Common myeloid progenitor, CD34-positive (primary cell): ENCODE data around the gene OPA1.
A peak's percentile ranks its signal among the peaks of the same experiment; 100 is the strongest.

Experiments
- CTCF ChIA-PET: fragments of 350-600 bp; sonication (Branson Sonifier 250); formaldehyde crosslinking; loops from one replicate; lab custom pipeline; 2021; ENCODE audit warnings: antibody characterized with exemption; lab: Charles Lee
- POLR2A ChIA-PET: fragments of 350-600 bp; sonication (Branson Sonifier 250); formaldehyde crosslinking; loops from one replicate; lab custom pipeline; 2021; ENCODE audit warnings: antibody characterized with exemption; lab: Charles Lee
- DNase-seq, 3 donors: peaks; one replicate each; pipeline versions ENCODE4 v3.0.0 to v3.0.0-alpha.2; 2013
- H3K27ac ChIP-seq, 2 experiments: 1 replicate in 1 of 2; 2 replicates in 1 of 2; pipeline ENCODE4 v1.7.0; 2013; ENCODE audit warnings: inconsistent platforms in 2 of 2, low read length in 2 of 2, mild to moderate bottlenecking in 2 of 2, low read depth in 1 of 2, moderate library complexity in 1 of 2; ENCODE audit not compliant: severe bottlenecking in 2 of 2, insufficient read depth in 1 of 2, poor library complexity in 1 of 2
- H3K27me3 ChIP-seq, 5 experiments: replicated peaks in 2 of 5; 1 replicate in 3 of 5; 2 replicates in 2 of 5; pipeline versions ENCODE4 v1.6.1 to v1.7.0; 2013; ENCODE audit warnings: low read length in 4 of 5, mild to moderate bottlenecking in 2 of 5, moderate library complexity in 2 of 5, inconsistent platforms in 1 of 5; ENCODE audit not compliant: insufficient read depth in 5 of 5, control insufficient read depth in 4 of 5
- H3K36me3 ChIP-seq, 4 experiments: 1 replicate in 2 of 4; 2 replicates in 2 of 4; pipeline versions ENCODE4 v1.6.1 to v1.7.0; 2013; ENCODE audit warnings: low read length in 3 of 4, control low read depth in 1 of 4, mild to moderate bottlenecking in 1 of 4; ENCODE audit not compliant: control insufficient read depth in 4 of 4, insufficient read depth in 4 of 4
- H3K4me1 ChIP-seq, 4 experiments: 1 replicate in 3 of 4; 2 replicates in 1 of 4; pipeline versions ENCODE4 v1.6.1 to v1.7.1; 2013; ENCODE audit warnings: low read length in 3 of 4, mild to moderate bottlenecking in 3 of 4, control low read depth in 1 of 4, inconsistent platforms in 1 of 4, moderate library complexity in 1 of 4; ENCODE audit not compliant: control insufficient read depth in 4 of 4, insufficient read depth in 4 of 4; ENCODE audit errors: control extremely low read depth in 1 of 4
- H3K4me3 ChIP-seq, 7 experiments: 1 replicate in 4 of 7; 2 replicates in 3 of 7; pipeline versions ENCODE4 v1.5.1 to v1.7.0; 2013; ENCODE audit warnings: mild to moderate bottlenecking in 7 of 7, low read length in 6 of 7, moderate library complexity in 6 of 7, inconsistent platforms in 2 of 7, low read depth in 2 of 7, control low read depth in 1 of 7; ENCODE audit not compliant: insufficient read depth in 4 of 7, control insufficient read depth in 1 of 7; ENCODE audit errors: extremely low read depth in 1 of 7
- H3K9me3 ChIP-seq, 5 experiments: 1 replicate in 4 of 5; 2 replicates in 1 of 5; pipeline versions ENCODE4 v1.6.1 to v1.7.1; 2013; ENCODE audit warnings: low read length in 4 of 5, mild to moderate bottlenecking in 2 of 5, inconsistent platforms in 1 of 5, low read depth in 1 of 5, moderate library complexity in 1 of 5; ENCODE audit not compliant: control insufficient read depth in 4 of 5, insufficient read depth in 2 of 5; ENCODE audit errors: control extremely low read depth in 1 of 5
- WGBS: methylation state at CpG from one replicate; pipeline ENCODE4 v1.1.5; 2013; ENCODE audit not compliant: insufficient coverage; 5-methylcytosine and 5-hydroxymethylcytosine counted together

Gene OPA1

DNA sequence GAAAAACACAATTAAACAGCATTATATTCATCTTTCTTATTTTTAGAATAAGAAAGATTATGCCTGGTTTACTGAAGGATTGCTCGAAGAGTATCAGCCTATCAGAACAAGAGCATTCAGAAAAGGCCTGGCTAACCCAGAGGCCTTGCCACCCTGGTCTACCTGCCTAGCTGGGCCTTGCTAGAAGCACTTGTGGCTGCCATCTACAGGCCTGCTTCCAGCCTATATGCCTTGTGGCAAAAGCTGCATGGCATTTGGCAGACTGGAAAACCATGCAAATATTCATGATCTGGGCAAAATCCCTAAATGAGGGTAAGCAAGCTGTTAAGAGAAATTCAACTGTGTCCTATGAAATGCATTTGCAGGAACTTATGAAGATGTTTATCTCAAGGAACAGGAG, 29.0 kb upstream of the OPA1 start:
- POLR2A ChIA-PET: no interaction called here
- WGBS: 83% methylated on average over 1 of the region's 1 CpG

DNA sequence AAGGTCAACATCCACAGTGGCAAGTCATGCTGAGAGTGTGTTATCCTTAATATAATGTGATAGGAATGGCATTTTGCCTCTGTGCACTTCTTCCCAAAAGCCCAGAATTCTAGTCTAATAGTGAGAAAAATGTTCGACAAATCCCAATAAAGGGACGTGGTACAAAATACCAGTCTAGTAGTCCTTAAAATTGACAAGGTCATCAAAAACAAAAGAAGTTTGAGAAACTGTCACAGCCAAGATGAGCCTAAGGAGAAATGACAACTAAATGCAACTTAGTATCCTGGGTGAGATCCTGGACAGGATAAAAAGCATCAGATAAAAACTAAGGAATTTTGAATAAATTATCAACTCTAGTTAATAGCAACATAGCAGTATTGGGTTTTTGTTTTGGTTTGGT, 23.9 kb upstream of the OPA1 start:
- Histone ChIP-seq H3K4me1 (peaks cover 0 to 5% (median 2%) of the 10 kb centered on the region in 4 experiments), H3K27me3 (peaks cover 0 to 3% (median 0%) of the 10 kb centered on the region in 5 experiments), H3K9me3 (no peaks in the 10 kb centered on the region), H3K27ac (no peak overlapping the region), H3K36me3 (no peaks in the 10 kb centered on the region), H3K4me3 (no peak overlapping the region)
- 100% methylated on average over 2 of the region's 2 CpGs for WGBS
- POLR2A ChIA-PET: no interaction called here
- CTCF ChIA-PET: no interaction called here
- DNase-seq: no peak

More for the DNA sequence above, 29.0 kb upstream of the OPA1 start:
- Histone ChIP-seq H3K4me3 (no peak overlapping the region), H3K36me3 (no peaks in the 10 kb centered on the region), H3K27ac (no peak overlapping the region), H3K4me1 (no peaks in the 10 kb centered on the region), H3K9me3 (no peaks in the 10 kb centered on the region), H3K27me3 (peaks cover 0 to 3% (median 0%) of the 10 kb centered on the region in 5 experiments)
- DNase-seq: peak in 2 of 3 donors; percentile 3 to 6
- CTCF ChIA-PET: interaction anchor here (0.9 to 1.5 kb wide), 5 partner anchors 9 to 753 kb away, joined by 3 to 6 read pairs (median 4); no protein-coding TSS in a partner anchor

DNA sequence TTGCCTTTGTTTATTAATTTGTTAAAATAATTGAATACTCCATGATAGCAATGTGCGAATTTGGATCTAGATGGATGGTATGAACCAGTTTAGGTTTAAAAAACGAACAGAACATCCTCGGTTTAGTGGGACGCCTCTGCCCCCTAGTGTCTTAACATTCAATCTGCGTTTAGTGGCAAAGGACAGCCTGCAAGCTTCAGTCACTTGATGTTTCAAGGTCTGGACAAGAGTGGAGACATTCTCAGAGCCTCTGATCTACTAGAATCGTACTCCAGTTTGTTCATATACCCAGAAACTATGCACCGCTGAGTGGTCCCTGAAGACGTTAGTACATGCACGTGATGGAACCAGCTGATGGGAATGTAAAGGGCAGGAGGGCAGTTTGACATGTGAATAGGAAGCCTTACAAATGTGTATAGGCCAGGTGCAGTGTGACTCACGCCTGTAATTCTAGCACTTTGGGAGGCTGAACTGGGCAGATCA, 20.5 kb upstream of the OPA1 start:
- Histone ChIP-seq H3K36me3 (no peaks in the 10 kb centered on the region), H3K9me3 (no peaks in the 10 kb centered on the region), H3K4me3 (no peak overlapping the region), H3K27me3 (peaks cover 0 to 3% (median 0%) of the 10 kb centered on the region in 5 experiments), H3K4me1 (peaks cover 0 to 5% (median 2%) of the 10 kb centered on the region in 4 experiments), H3K27ac (no peak overlapping the region)
- WGBS: 28% methylated on average over 9 of the region's 10 CpGs
- CTCF ChIA-PET: interaction anchor here (0.7 to 4.3 kb wide), 10 partner anchors 8 to 760 kb away, joined by 3 to 32 read pairs (median 4); partner anchors contain the start of gene MB21D2
- POLR2A ChIA-PET: no interaction called here
- DNase-seq: peak; percentile 70 to 81 (median 77)

DNA sequence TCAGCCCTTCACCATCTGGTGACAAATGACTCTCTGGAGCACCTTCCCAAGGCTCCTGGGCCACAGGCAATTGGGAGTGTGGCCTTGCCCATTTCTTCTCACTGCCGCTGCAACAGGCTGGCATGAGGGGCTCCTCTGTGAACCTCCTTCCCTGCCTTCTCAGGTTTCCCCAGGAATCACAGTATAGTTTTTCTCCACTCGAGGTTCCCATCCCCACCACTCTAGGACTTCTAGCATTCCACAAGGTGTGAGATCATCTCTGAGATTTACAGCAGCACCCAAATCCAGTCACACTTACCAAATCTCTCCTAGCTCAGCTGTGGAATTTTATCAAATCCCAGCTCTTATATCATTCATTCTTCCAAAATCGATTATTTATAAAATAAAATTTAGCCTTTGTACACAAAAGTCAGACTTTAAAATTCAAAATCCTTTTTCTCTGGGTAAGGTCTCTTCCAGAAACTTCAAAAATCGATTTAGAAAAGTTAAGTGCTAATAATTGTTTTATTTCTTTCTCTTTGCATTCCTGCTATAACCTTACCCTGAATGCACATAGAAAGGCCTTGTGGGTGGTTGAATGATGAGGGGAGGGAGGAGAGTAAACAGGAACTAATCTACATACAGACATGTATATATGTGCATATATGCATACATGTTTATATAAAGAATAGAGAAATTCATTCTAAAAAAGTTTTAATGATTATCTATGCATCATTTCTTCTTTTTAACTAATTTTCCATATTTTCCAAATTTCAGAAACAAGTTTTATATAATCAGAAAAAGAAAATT, 19.4 kb upstream of the OPA1 start:
- WGBS: 75% methylated on average over 2 of the region's 4 CpGs
- DNase-seq: no peak
- no peaks in the 10 kb centered on the region for H3K9me3 ChIP-seq
- no peak overlapping the region for H3K4me3 ChIP-seq
- no peaks in the 10 kb centered on the region for H3K36me3 ChIP-seq
- H3K27ac ChIP-seq: no peak overlapping the region
- POLR2A ChIA-PET: no interaction called here
- H3K27me3 ChIP-seq: no peaks in the 10 kb centered on the region
- CTCF ChIA-PET: interaction anchor here (1.0 to 4.3 kb wide), 6 partner anchors 13 to 761 kb away, joined by 5 to 32 read pairs (median 14); no protein-coding TSS in a partner anchor
- peaks cover 0 to 5% (median 2%) of the 10 kb centered on the region in 4 experiments for H3K4me1 ChIP-seq

DNA sequence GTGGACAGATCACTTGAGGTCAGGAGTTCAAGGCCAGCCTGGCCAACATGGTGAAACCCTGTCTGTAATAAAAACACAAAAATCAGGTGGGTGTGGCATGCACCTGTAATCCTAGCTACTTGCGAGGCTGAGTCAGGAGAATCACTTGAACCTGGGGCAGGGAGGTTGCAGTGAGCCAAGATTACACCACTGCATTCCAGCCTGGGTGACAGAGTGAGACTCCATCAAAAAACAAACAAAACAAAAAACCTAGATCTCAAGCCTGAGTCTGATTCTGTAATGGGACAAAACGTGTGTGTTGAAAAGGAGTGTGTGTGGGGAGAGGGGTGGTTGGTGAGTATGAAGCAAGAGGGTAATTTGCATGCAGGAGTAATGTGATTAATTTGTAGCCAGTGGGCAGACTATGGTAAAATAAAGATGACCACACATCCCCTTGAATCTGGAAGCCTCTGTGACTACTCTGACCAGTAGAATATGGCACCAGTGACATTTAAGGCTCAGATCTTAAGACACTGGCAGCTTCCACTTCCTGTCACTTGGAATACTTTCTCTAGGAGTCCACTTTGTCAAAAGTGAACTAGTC, 18.4 kb upstream of the OPA1 start:
- no peaks in the 10 kb centered on the region for H3K36me3 ChIP-seq
- H3K4me1 ChIP-seq: peaks cover 0 to 5% (median 2%) of the 10 kb centered on the region in 4 experiments
- no peaks in the 10 kb centered on the region for H3K9me3 ChIP-seq
- no peak overlapping the region for H3K4me3 ChIP-seq
- no peaks in the 10 kb centered on the region for H3K27me3 ChIP-seq
- DNase-seq: no peak
- no peak overlapping the region for H3K27ac ChIP-seq
- ChIA-PET CTCF (interaction anchor here (1.4 to 4.3 kb wide), 4 partner anchors 112 to 762 kb away, joined by 4 to 32 read pairs (median 14); no protein-coding TSS in a partner anchor), POLR2A (no interaction called here)
- WGBS: 100% methylated on average over 1 of the region's 2 CpGs

DNA sequence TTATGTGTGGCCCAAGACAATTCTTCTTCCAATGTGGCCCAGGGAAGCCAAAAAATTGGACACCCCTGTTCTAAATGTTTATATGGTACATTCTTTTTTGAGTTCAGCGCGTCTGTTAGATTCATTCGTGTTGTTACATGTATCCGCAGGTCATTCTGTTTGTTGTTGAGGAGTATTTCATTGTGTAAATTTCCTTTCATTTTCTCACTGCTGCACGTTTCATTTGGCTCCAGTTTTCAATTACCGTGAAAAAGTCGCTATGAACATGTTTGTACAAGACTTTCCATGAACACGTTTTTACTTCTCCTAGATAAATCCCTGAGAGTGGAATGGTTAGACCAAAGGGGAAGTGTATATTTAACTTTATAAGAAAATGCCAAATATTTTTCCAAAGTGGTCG, 7.5 kb upstream of the OPA1 start:
- Histone ChIP-seq H3K27me3 (no peaks in the 10 kb centered on the region), H3K36me3 (no peaks in the 10 kb centered on the region), H3K4me3 (no peak overlapping the region), H3K4me1 (peaks cover 0 to 18% (median 7%) of the 10 kb centered on the region in 4 experiments), H3K27ac (no peak overlapping the region), H3K9me3 (no peaks in the 10 kb centered on the region)
- CTCF ChIA-PET: no interaction called here
- 90% methylated on average over 3 of the region's 9 CpGs for WGBS
- POLR2A ChIA-PET: no interaction called here
- DNase-seq: no peak

DNA sequence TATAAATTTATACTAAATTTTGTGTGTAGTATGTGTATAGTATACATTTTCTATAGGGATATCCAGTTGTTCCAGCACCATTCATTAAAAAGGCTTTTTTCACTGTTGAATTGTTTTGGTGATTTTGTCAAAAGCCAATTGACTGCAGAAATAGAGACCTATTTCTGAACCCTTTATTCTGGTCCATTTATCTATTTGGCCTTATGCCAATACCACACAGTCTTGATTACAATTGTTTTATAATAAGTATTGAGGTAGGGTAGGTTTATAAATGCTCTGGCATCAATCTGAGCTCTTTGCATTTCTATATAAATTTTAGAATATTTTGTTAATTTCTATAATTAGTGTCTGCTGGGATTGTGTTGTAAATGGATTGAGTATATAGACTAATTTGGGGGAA, 6.5 kb upstream of the OPA1 start:
- POLR2A ChIA-PET: no interaction called here
- CTCF ChIA-PET: interaction anchor here (1.5 kb wide), 1 partner anchor 14 kb away, joined by 5 read pairs; no protein-coding TSS in a partner anchor
- DNase-seq: no peak
- no peaks in the 10 kb centered on the region for H3K9me3 ChIP-seq
- no peaks in the 10 kb centered on the region for H3K36me3 ChIP-seq
- peaks cover 0 to 18% (median 7%) of the 10 kb centered on the region in 4 experiments for H3K4me1 ChIP-seq
- H3K4me3 ChIP-seq: no peak overlapping the region
- H3K27ac ChIP-seq: no peak overlapping the region
- H3K27me3 ChIP-seq: no peaks in the 10 kb centered on the region
